OCI-LY7 (cell line): Measurements from ENCODE around the gene DOCK7. TPM values are rescaled to one million over a fixed set of nuclear protein-coding genes. Genes with fewer than 3 reads are reported as not detected.

Experiments
- BruUV-seq: library from RNA; stranded (reverse); fragments of 400-500 nt; replicated peaks from 2 replicates; lab custom pipeline; 2021; lab: Mats Ljungman, UMichigan
- CTCF ChIA-PET: fragments of 300-600 bp; sonication (Branson Sonifier 250); formaldehyde crosslinking; loops from one replicate; lab custom pipeline; 2022; ENCODE audit warnings: antibody characterized with exemption; ENCODE audit not compliant: unreplicated experiment; lab: Charles Lee
- POLR2A ChIA-PET: fragments of 300-600 bp; sonication (Branson Sonifier 250); formaldehyde crosslinking; loops from one replicate; lab custom pipeline; 2022; ENCODE audit warnings: antibody characterized with exemption; lab: Charles Lee
- DNase-seq: peaks from one replicate; pipeline ENCODE4 v3.0.0-alpha.2; 2015; ENCODE audit warnings: low spot score
- H2AFZ ChIP-seq: fragments of 200-600 bp; sonication (generic), shearing (Covaris generic); 2 replicates; pipeline ENCODE4 v1.6.1; 2014; ENCODE audit warnings: mild to moderate bottlenecking, antibody characterized with exemption, low read length, moderate library complexity
- H3K27ac ChIP-seq: fragments of 200-600 bp; sonication (generic); 2 replicates; pipeline ENCODE4 v1.5.1; 2014; ENCODE audit warnings: mixed run types, low read depth, mild to moderate bottlenecking, moderate library complexity, low read length, inconsistent platforms; ENCODE audit not compliant: poor library complexity, severe bottlenecking
- H3K36me3 ChIP-seq: fragments of 200-600 bp; sonication (generic); 2 replicates; pipeline ENCODE4 v1.6.1; 2014; ENCODE audit warnings: mild to moderate bottlenecking, antibody characterized with exemption, low read length, moderate library complexity, mixed read lengths; ENCODE audit not compliant: insufficient read depth
- H3K4me1 ChIP-seq: fragments of 200-600 bp; sonication (generic); 2 replicates; pipeline ENCODE4 v1.5.1; 2014; ENCODE audit warnings: mild to moderate bottlenecking, low read length; ENCODE audit not compliant: insufficient read depth, poor library complexity, severe bottlenecking
- H3K4me2 ChIP-seq: fragments of 200-600 bp; sonication (generic); 2 replicates; pipeline ENCODE4 v1.6.1; 2014; ENCODE audit warnings: mild to moderate bottlenecking, low read length
- H3K4me3 ChIP-seq: fragments of 200-600 bp; sonication (generic); 2 replicates; pipeline ENCODE4 v1.5.1; 2014; ENCODE audit warnings: mild to moderate bottlenecking, low read depth, low read length; ENCODE audit not compliant: poor library complexity, severe bottlenecking
- H3K79me2 ChIP-seq: fragments of 200-600 bp; sonication (generic); 2 replicates; pipeline ENCODE4 v1.6.1; 2016; ENCODE audit warnings: low read depth, mild to moderate bottlenecking, low read length, moderate library complexity, mixed read lengths; ENCODE audit not compliant: insufficient read depth
- H3K9me2 ChIP-seq: fragments of 200-600 bp; sonication (generic); 2 replicates; pipeline ENCODE4 v1.6.1; 2016; ENCODE audit warnings: mild to moderate bottlenecking, low read length, mixed read lengths; ENCODE audit not compliant: insufficient read depth
- H3K9me3 ChIP-seq: fragments of 200-600 bp; sonication (generic); 2 replicates; pipeline ENCODE4 v1.6.1; 2014; ENCODE audit warnings: mild to moderate bottlenecking, mixed run types, low read length, mixed read lengths
- H4K20me1 ChIP-seq: fragments of 200-600 bp; sonication (generic); 2 replicates; pipeline ENCODE4 v1.6.1; 2014; ENCODE audit warnings: mild to moderate bottlenecking, antibody characterized with exemption, low read length, moderate library complexity, mixed read lengths; ENCODE audit not compliant: insufficient read depth
- EZH2phosphoT487 ChIP-seq: fragments of 200-600 bp; sonication (generic); IDR thresholded peaks from 2 replicates; pipeline ENCODE4 v1.6.1; 2018; ENCODE audit warnings: low read depth, borderline replicate concordance, mild to moderate bottlenecking, mixed run types, antibody characterized with exemption, low read length, moderate library complexity, mixed read lengths
- intact Hi-C: fragments of 100-400 bp; cut with micrococcal nuclease; formaldehyde crosslinking; loops from one replicate; pipeline ENCODE4 v1.10.0; 2022; ENCODE audit not compliant: unreplicated experiment
- total RNA-seq, 2 experiments: library from RNA; depleted of rRNA in 1 of 2; stranded (reverse); fragments of >200 nt in 1 of 2; shearing (Covaris generic) in 1 of 2; gene quantifications; 2 replicates each; pipeline ENCODE4 v1.2.3, GENCODE V29; 2014 to 2022
- TF ChIP-seq, protein P1 (sequence below): fragments of 200-600 bp; sonication (generic); conservative IDR thresholded peaks from 2 replicates; pipeline ENCODE4 v1.5.1; 2014; ENCODE audit warnings: mild to moderate bottlenecking, antibody characterized with exemption, low read length, moderate library complexity, mixed read lengths

Gene DOCK7
- total RNA-seq, 2 experiments from 2014 or later = 19.5 to 20.3 TPM

DNA sequence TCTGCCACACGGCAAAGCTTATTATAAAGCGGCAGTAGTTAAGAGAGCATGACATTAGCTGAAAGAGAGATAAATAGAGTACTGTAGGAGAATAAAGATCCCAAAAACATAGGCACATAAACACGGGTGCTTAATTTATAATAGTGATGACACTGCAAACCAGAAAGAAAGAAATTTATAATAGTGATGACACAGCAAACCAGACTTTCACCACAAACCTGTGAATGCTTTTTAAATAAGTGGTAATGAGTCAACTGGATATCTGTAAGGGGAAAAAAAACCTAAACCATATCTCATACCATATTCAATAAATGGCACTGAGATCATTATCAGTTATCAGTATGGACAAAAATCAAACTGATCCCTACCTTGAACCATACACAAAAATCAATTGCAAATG lies 225.8 kb downstream of the DOCK7 start:
- no peaks in the 10 kb centered on the region for H3K9me3 ChIP-seq
- CTCF ChIA-PET = interaction anchor here (1.5 kb wide), 1 partner anchor 12 kb away, joined by 3 read pairs; no protein-coding TSS in a partner anchor
- H3K4me2 ChIP-seq = no peak overlapping the region
- BruUV-seq = no TSS peak
- no peak overlapping the region for H3K4me3 ChIP-seq
- no peak for DNase-seq
- H4K20me1 ChIP-seq = no peaks in the 10 kb centered on the region
- H3K27ac ChIP-seq = no peak overlapping the region
- POLR2A ChIA-PET = interaction anchor here (0.5 kb wide), 1 partner anchor 64 kb away, joined by 3 read pairs; no protein-coding TSS in a partner anchor
- no peaks in the 10 kb centered on the region; the same call in 1 of the 2 replicates for H3K36me3 ChIP-seq
- TF ChIP-seq, protein P1, sequence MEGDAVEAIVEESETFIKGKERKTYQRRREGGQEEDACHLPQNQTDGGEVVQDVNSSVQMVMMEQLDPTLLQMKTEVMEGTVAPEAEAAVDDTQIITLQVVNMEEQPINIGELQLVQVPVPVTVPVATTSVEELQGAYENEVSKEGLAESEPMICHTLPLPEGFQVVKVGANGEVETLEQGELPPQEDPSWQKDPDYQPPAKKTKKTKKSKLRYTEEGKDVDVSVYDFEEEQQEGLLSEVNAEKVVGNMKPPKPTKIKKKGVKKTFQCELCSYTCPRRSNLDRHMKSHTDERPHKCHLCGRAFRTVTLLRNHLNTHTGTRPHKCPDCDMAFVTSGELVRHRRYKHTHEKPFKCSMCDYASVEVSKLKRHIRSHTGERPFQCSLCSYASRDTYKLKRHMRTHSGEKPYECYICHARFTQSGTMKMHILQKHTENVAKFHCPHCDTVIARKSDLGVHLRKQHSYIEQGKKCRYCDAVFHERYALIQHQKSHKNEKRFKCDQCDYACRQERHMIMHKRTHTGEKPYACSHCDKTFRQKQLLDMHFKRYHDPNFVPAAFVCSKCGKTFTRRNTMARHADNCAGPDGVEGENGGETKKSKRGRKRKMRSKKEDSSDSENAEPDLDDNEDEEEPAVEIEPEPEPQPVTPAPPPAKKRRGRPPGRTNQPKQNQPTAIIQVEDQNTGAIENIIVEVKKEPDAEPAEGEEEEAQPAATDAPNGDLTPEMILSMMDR = no peak
- TF ChIP-seq EZH2phosphoT487 = no peak
- no peaks in the 10 kb centered on the region for H3K9me2 ChIP-seq
- H2AFZ ChIP-seq = no peak overlapping the region
- intact Hi-C loops = no loop called here
- H3K4me1 ChIP-seq = no peaks in the 10 kb centered on the region
- no peaks in the 10 kb centered on the region for H3K79me2 ChIP-seq

DNA sequence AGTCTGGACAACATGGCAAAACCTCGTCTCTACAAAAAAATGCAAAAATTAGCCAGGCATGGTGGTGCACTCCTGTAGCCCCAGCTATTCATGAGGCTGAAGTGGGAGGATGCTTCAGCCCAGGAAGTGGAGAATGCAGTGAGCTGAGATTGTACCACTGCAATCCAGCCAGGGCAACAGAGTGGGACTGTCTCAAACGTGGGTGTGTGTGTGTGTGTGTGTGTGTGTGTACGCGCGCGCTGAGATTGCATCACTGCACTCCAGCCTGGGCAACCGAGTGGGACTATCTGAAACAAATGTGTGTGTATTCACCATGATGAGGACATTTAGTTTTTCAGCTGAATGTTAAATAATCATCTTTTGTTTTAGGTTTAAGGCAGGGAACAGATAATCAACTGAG lies 230.2 kb downstream of the DOCK7 start:
- Histone ChIP-seq H3K4me2 (no peak overlapping the region), H3K9me2 (no peaks in the 10 kb centered on the region), H2AFZ (no peak overlapping the region), H3K4me1 (no peaks in the 10 kb centered on the region), H4K20me1 (no peaks in the 10 kb centered on the region; the same call in 1 of the 2 replicates), H3K79me2 (no peaks in the 10 kb centered on the region; the same call in 1 of the 2 replicates), H3K4me3 (no peak overlapping the region), H3K9me3 (no peaks in the 10 kb centered on the region), H3K36me3 (peaks cover 36% of the 10 kb centered on the region), H3K27ac (no peak overlapping the region)
- ChIA-PET POLR2A (interaction anchor here (0.5 to 2.0 kb wide), 4 partner anchors 17 to 352 kb away, joined by 3 to 6 read pairs (median 4); no protein-coding TSS in a partner anchor), CTCF (no interaction called here)
- TF ChIP-seq EZH2phosphoT487 = no peak
- TF ChIP-seq, protein P1 = no peak
- no TSS peak for BruUV-seq
- intact Hi-C loops = no loop called here
- DNase-seq = no peak

- ChIA-PET POLR2A (no interaction called here), CTCF (no interaction called here)
- H4K20me1 ChIP-seq = peaks cover 18% of the 10 kb centered on the region; the same call in 1 of the 2 replicates
- no peak overlapping the region for H3K4me2 ChIP-seq
- TF ChIP-seq EZH2phosphoT487 = no peak
- TF ChIP-seq, protein P1 = no peak
- no peak overlapping the region for H2AFZ ChIP-seq
- peaks cover 86% of the 10 kb centered on the region for H3K36me3 ChIP-seq
- BruUV-seq = no TSS peak
- H3K4me1 ChIP-seq = no peaks in the 10 kb centered on the region
- no peaks in the 10 kb centered on the region for H3K9me3 ChIP-seq
- H3K9me2 ChIP-seq = no peaks in the 10 kb centered on the region
- H3K4me3 ChIP-seq = no peak overlapping the region
- H3K79me2 ChIP-seq = peaks cover 12% of the 10 kb centered on the region
- intact Hi-C loops = no loop called here
- H3K27ac ChIP-seq = no peak overlapping the region
- DNase-seq = no peak
These were observed 235.2 kb downstream of the DOCK7 start for GRCh38 chr1:62452951-62453350.
